IPS DF 6.9 (cell line): Measurements from ENCODE around the gene ANGPTL4.

Source experiments
- DNase-seq: peaks from one replicate; pipeline ENCODE4 v3.0.0-alpha.2; 2013; ENCODE audit warnings: low read depth, low spot score
- H3K27ac ChIP-seq: one replicate; pipeline ENCODE4 v1.5.1; 2013; ENCODE audit warnings: low read length, control low read depth
- H3K27me3 ChIP-seq: 2 replicates; pipeline ENCODE4 v1.6.1; 2013; ENCODE audit warnings: mild to moderate bottlenecking, low read length; ENCODE audit not compliant: control insufficient read depth, insufficient read depth
- H3K36me3 ChIP-seq: 2 replicates; pipeline ENCODE4 v1.6.1; 2013; ENCODE audit warnings: low read length; ENCODE audit not compliant: control insufficient read depth, insufficient read depth
- H3K4me1 ChIP-seq: 2 replicates; pipeline ENCODE4 v1.6.1; 2013; ENCODE audit warnings: low read length; ENCODE audit not compliant: control insufficient read depth, insufficient read depth
- H3K4me3 ChIP-seq: 2 replicates; pipeline ENCODE4 v1.5.1; 2013; ENCODE audit warnings: mild to moderate bottlenecking, low read length
- H3K9me3 ChIP-seq: 2 replicates; pipeline ENCODE4 v1.6.1; 2013; ENCODE audit warnings: low read length, inconsistent platforms; ENCODE audit not compliant: control insufficient read depth, insufficient read depth
- WGBS: extraction: QIAGEN DNeasy Blood & Tissue Kit; methylation state at CpG from one replicate; pipeline ENCODE4 v1.1.7; 2013; ENCODE audit warnings: mixed read lengths, missing lambda C conversion rate; ENCODE audit not compliant: insufficient read length, insufficient coverage; 5-methylcytosine and 5-hydroxymethylcytosine counted together

The ANGPTL4 gene

DNA sequence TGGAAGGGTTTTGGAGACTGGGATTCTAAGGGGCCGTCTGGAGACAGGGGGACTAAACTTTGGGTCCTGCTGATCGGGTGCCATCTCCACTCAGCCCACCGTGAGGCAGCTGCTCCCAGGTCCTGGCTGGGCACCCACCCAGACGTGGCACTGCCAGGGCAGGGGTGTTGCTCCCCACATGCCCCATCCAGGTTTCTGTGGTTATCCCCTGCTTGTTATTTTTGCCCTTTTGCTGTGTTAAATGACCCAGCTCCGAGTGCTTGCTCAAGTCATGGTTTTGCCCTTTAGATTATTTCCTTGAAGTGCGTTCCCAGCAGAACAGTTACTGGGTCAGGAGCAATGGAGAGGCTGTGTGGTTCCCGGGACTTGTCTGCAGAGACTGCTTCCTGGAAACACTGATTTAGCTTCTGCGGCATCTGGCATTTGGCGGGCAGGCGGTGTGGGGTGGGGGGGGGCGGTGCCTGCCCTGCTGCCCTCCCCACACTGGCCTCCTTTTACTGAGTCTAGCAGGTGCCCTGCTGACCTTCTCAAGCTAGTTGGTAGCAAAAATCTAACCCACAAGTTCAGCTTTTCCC lies 28.1 kb downstream of the ANGPTL4 start:
- no peaks in the 10 kb centered on the region for H3K9me3 ChIP-seq
- WGBS: no CpG with 5 or more reads among the region's 11 CpGs
- DNase-seq: no peak
- no peaks in the 10 kb centered on the region for H3K36me3 ChIP-seq
- no peak overlapping the region for H3K4me3 ChIP-seq
- no peaks in the 10 kb centered on the region for H3K27me3 ChIP-seq
- H3K27ac ChIP-seq: no peak overlapping the region
- no peaks in the 10 kb centered on the region for H3K4me1 ChIP-seq

- no peak overlapping the region for H3K27ac ChIP-seq
- no peak overlapping the region for H3K4me3 ChIP-seq
- no peaks in the 10 kb centered on the region; the same call in 1 of the 2 replicates for H3K36me3 ChIP-seq
- WGBS: no CpG with 5 or more reads among the region's 8 CpGs
- no peaks in the 10 kb centered on the region for H3K27me3 ChIP-seq
- no peaks in the 10 kb centered on the region; the same call in 1 of the 2 replicates for H3K4me1 ChIP-seq
- DNase-seq: no peak
- no peaks in the 10 kb centered on the region for H3K9me3 ChIP-seq
These were observed 29.4 kb downstream of the ANGPTL4 start for GRCh38 chr19:8393192-8393870.

DNA sequence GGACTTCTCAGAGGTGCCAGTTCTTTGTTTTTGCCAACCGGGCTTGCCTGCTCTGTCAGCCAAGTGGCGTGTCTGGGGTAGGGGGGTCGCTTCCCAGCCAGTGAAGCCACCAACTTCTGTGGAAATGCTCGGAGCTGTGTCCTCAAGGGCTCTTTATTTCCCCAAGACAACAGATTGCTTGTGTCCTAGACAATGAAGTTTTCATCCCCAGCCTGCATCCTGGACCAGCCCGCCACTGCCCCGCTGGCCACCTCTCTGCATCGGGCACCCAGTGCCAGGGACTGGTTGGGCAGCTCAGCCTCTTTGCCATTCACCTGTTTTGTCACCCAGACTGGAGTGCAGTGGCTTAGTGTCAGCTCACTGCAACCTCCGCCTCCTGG lies 29.9 kb downstream of the ANGPTL4 start:
- no CpG with 5 or more reads among the region's 8 CpGs for WGBS
- Histone ChIP-seq H3K36me3 (no peaks in the 10 kb centered on the region; the same call in 1 of the 2 replicates), H3K9me3 (no peaks in the 10 kb centered on the region), H3K27me3 (no peaks in the 10 kb centered on the region), H3K27ac (no peak overlapping the region), H3K4me1 (no peaks in the 10 kb centered on the region; the same call in 1 of the 2 replicates), H3K4me3 (no peak overlapping the region)
- DNase-seq: no peak

DNA sequence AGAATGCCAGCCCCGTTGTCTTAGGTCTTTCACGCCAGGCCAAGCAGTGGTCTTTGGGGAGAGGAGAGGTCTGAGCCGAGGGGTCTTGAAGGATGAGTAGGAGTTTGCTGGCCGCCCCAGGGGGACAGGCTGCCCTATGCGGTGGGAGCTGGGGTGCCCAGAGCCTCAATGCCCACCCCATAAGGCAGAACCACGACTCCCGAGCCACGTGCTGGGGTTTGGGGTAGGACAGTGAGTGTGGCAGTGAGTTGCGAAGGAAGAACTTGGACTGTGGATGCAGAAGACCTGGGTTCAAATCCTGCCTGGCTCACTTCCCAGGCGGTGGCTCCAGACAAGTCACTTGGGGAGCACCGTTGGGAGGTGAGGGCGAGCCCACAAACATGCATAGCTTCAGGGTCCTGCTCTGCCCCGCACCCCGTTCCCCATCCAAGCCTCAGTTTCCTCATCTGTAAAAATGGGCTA lies 31.7 kb downstream of the ANGPTL4 start:
- Histone ChIP-seq H3K9me3 (no peaks in the 10 kb centered on the region), H3K27me3 (no peaks in the 10 kb centered on the region), H3K4me3 (no peak overlapping the region), H3K36me3 (peaks cover 6% of the 10 kb centered on the region; the same call in 1 of the 2 replicates), H3K4me1 (no peaks in the 10 kb centered on the region; the same call in 1 of the 2 replicates), H3K27ac (no peak overlapping the region)
- DNase-seq: no peak
- WGBS: no CpG with 5 or more reads among the region's 14 CpGs

- Histone ChIP-seq H3K4me3 (no peak overlapping the region), H3K9me3 (no peaks in the 10 kb centered on the region), H3K27me3 (no peaks in the 10 kb centered on the region), H3K4me1 (no peaks in the 10 kb centered on the region; the same call in 1 of the 2 replicates), H3K27ac (no peak overlapping the region), H3K36me3 (peaks cover 6% of the 10 kb centered on the region; the same call in 1 of the 2 replicates)
- no CpG with 5 or more reads among the region's 7 CpGs for whole genome bisulfite sequencing
- DNase-seq: no peak
These were observed 32.2 kb downstream of the ANGPTL4 start for GRCh38 chr19:8396185-8396562.

- DNase-seq: peak; percentile 52
- no CpG with 5 or more reads among the region's 22 CpGs for WGBS
- Histone ChIP-seq H3K36me3 (peaks cover 6% of the 10 kb centered on the region; the same call in 1 of the 2 replicates), H3K4me1 (no peaks in the 10 kb centered on the region; the same call in 1 of the 2 replicates), H3K4me3 (no peak overlapping the region), H3K27ac (no peak overlapping the region), H3K9me3 (no peaks in the 10 kb centered on the region), H3K27me3 (no peaks in the 10 kb centered on the region)
These were observed 32.7 kb downstream of the ANGPTL4 start for GRCh38 chr19:8396563-8397203.

- no peaks in the 10 kb centered on the region; the same call in 1 of the 2 replicates for H3K4me1 ChIP-seq
- WGBS: no CpG with 5 or more reads among the region's 7 CpGs
These were observed 33.3 kb downstream of the ANGPTL4 start for GRCh38 chr19:8397271-8397670.

DNA sequence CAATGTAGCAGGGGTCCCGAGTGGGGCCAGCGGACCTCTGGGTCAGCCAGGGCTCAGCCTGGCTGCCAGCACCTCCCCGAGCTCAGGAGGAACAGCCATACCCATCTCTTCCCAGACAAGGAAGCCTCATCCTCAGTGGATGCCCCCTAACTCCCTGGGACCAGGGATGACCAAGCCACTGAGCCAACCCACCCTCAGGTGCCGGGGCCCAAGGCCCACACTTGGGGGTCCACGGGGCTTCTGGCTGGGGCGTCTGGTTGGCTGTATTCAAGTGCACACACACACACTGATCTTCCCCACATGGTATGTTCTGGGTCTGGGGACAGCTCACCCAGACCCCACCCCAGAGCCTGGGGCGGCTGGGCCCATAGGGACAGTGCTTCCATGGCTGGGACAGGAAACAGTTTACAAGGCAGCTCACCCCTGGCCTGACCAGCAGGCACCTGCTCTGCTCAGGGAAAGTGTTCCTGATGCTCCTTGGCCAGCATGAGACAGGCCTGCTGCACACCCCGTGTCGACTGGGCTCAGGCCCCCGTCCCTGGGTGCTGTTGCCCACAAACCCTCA lies 33.9 kb downstream of the ANGPTL4 start:
- no peak for DNase-seq
- Histone ChIP-seq H3K4me3 (no peak overlapping the region), H3K27ac (no peak overlapping the region), H3K9me3 (no peaks in the 10 kb centered on the region), H3K36me3 (peaks cover 13% of the 10 kb centered on the region), H3K27me3 (no peaks in the 10 kb centered on the region), H3K4me1 (no peaks in the 10 kb centered on the region; the same call in 1 of the 2 replicates)
- no CpG with 5 or more reads among the region's 10 CpGs for WGBS

More at GRCh38 chr19:8397271-8397670, 33.3 kb downstream of the ANGPTL4 start:
- Histone ChIP-seq H3K36me3 (peaks cover 11% of the 10 kb centered on the region), H3K9me3 (no peaks in the 10 kb centered on the region), H3K27me3 (no peaks in the 10 kb centered on the region), H3K4me3 (no peak overlapping the region), H3K27ac (no peak overlapping the region)
- no peak for DNase-seq

GRCh38 chr19:8398311-8398771 lies 34.4 kb downstream of the ANGPTL4 start:
- Histone ChIP-seq H3K27me3 (no peaks in the 10 kb centered on the region), H3K36me3 (peaks cover 16% of the 10 kb centered on the region), H3K4me3 (no peak overlapping the region), H3K27ac (no peak overlapping the region), H3K4me1 (no peaks in the 10 kb centered on the region; the same call in 1 of the 2 replicates), H3K9me3 (no peaks in the 10 kb centered on the region)
- WGBS: no CpG with 5 or more reads among the region's 9 CpGs
- DNase-seq: no peak

GRCh38 chr19:8399681-8400188 lies 35.8 kb downstream of the ANGPTL4 start:
- Histone ChIP-seq H3K9me3 (no peaks in the 10 kb centered on the region), H3K27ac (no peak overlapping the region), H3K4me3 (no peak overlapping the region), H3K4me1 (no peaks in the 10 kb centered on the region; the same call in 1 of the 2 replicates), H3K27me3 (no peaks in the 10 kb centered on the region), H3K36me3 (peaks cover 27% of the 10 kb centered on the region)
- WGBS: no CpG with 5 or more reads among the region's 34 CpGs
- DNase-seq: no peak
